Upper lobe of left lung (tissue), 6 donors: ENCODE data around the gene SLFN11. TPM values are rescaled to one million over a fixed set of nuclear protein-coding genes. Genes with fewer than 3 reads are reported as not detected.

ENCODE experiments used
- ATAC-seq, 2 donors: fragments of 200-7000 bp; cut with Tn5 transposase; one replicate each; pipeline ENCODE4 v1.9.1; 2022; ENCODE audit warnings: mild to moderate bottlenecking in 2 of 2, moderate library complexity in 2 of 2; ENCODE audit not compliant: low FRiP score in 2 of 2
- DNase-seq, 2 donors: peaks; one replicate each; pipeline ENCODE4 v3.0.0-alpha.2; 2019 to 2020
- H3K27ac ChIP-seq, 4 donors: fragments of 200-600 bp; sonication (generic); one replicate each; pipeline ENCODE4 v1.5.1; 2016 to 2019
- H3K27me3 ChIP-seq, 4 donors: fragments of 200-600 bp; sonication (generic); one replicate each; pipeline ENCODE4 v1.5.1; 2017 to 2019
- H3K36me3 ChIP-seq, 4 donors: fragments of 200-600 bp; sonication (generic); one replicate each; pipeline ENCODE4 v1.5.1; 2016 to 2019
- H3K4me1 ChIP-seq, 4 donors: fragments of 200-600 bp; sonication (generic); one replicate each; pipeline ENCODE4 v1.5.1; 2018 to 2019
- H3K4me3 ChIP-seq, 4 donors: fragments of 200-600 bp; sonication (generic); one replicate each; pipeline ENCODE4 v1.5.1; 2017 to 2019; ENCODE audit warnings: mild to moderate bottlenecking in 2 of 4, moderate library complexity in 1 of 4
- H3K9me3 ChIP-seq, 4 donors: fragments of 200-600 bp; sonication (generic); one replicate each; pipeline ENCODE4 v1.5.1; 2018 to 2019
- EP300 ChIP-seq, 4 donors: sonication (generic); formaldehyde crosslinking; IDR thresholded peaks; one replicate each; pipeline ENCODE4 v1.5.1; 2017; ENCODE audit warnings: antibody characterized with exemption in 4 of 4, control low read depth in 2 of 4
- POLR2A ChIP-seq, 4 donors: fragments of 450-650 bp; IDR thresholded peaks; one replicate each; pipeline ENCODE4 v1.5.1; 2016 to 2017; ENCODE audit warnings: antibody characterized with exemption in 4 of 4, mild to moderate bottlenecking in 2 of 4
- POLR2AphosphoS5 ChIP-seq, 2 donors: sonication (generic); formaldehyde crosslinking; IDR thresholded peaks; one replicate each; pipeline ENCODE4 v1.5.1; 2017; ENCODE audit warnings: antibody characterized with exemption in 2 of 2
- WGBS, 2 donors: methylation state at CpG; one replicate each; pipeline ENCODE4 v1.1.5; 2017 to 2018; 5-methylcytosine and 5-hydroxymethylcytosine counted together
- total RNA-seq, 6 donors: library from RNA; depleted of rRNA in 4 of 6; stranded (reverse); fragments of >200 nt in 4 of 6; gene quantifications; one replicate each; pipeline versions ENCODE4 v1.1.0 to v1.2.1, GENCODE V29; 2016 to 2021
- TF ChIP-seq, protein P1 (sequence below), 6 experiments: fragments of 450-650 bp in 4 of 6; fragments of 200-600 bp in 2 of 6; sonication (generic) in 2 of 6; IDR thresholded peaks; one replicate each; pipeline ENCODE4 v1.5.1; 2016 to 2019; ENCODE audit warnings: antibody characterized with exemption in 6 of 6
- donor health status: DM: no; HTN: no; CAD: no; lungs with moderate emphysema.
- donor health status: DM: no; HTN: yes; CAD: no; lungs with severe emphysema.

Gene SLFN11
- total RNA-seq, 6 donors from 2014 or later = 33.6 to 101 (median 57.0) TPM

DNA sequence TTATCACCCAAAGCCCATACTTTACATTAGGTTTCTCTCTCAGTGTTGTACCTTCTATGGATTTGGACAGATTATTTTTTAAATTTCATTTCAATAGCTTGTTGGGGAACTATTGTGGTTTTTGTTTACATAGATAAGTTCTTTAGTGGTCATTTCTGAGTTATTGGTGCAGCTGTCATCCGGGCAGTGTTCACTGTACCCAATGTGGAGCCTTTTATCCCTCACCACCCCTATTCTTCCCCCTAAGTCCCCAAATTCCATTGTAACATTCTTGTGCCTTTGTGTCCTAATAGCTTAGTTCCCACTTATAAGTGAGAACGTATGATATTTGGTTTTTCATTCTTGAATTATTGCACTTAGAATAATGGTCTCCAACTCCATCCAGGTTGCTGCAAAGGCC lies 57.5 kb downstream of the SLFN11 start:
- no peak overlapping the region for H3K4me3 ChIP-seq
- H3K4me1 ChIP-seq = peaks cover 24 to 31% (median 28%) of the 10 kb centered on the region in 4 donors
- ATAC-seq = no peak
- H3K9me3 ChIP-seq = no peaks in the 10 kb centered on the region
- TF ChIP-seq POLR2AphosphoS5 (IDR thresholded peaks at IDR 0.05) = no peak
- no peak for TF ChIP-seq EP300 (IDR thresholded peaks at IDR 0.05)
- TF ChIP-seq POLR2A (IDR thresholded peaks at IDR 0.05) = no peak
- TF ChIP-seq, protein P1, sequence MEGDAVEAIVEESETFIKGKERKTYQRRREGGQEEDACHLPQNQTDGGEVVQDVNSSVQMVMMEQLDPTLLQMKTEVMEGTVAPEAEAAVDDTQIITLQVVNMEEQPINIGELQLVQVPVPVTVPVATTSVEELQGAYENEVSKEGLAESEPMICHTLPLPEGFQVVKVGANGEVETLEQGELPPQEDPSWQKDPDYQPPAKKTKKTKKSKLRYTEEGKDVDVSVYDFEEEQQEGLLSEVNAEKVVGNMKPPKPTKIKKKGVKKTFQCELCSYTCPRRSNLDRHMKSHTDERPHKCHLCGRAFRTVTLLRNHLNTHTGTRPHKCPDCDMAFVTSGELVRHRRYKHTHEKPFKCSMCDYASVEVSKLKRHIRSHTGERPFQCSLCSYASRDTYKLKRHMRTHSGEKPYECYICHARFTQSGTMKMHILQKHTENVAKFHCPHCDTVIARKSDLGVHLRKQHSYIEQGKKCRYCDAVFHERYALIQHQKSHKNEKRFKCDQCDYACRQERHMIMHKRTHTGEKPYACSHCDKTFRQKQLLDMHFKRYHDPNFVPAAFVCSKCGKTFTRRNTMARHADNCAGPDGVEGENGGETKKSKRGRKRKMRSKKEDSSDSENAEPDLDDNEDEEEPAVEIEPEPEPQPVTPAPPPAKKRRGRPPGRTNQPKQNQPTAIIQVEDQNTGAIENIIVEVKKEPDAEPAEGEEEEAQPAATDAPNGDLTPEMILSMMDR (IDR thresholded peaks at IDR 0.05) = no peak
- H3K36me3 ChIP-seq = no peaks in the 10 kb centered on the region
- H3K27me3 ChIP-seq = no peaks in the 10 kb centered on the region
- no peak overlapping the region for H3K27ac ChIP-seq
- WGBS, 2 donors = 88 to 89% methylated on average over 2 of the region's 2 CpGs
- DNase-seq = no peak

GRCh38 chr17:35315283-35315682 lies 58.1 kb downstream of the SLFN11 start:
- H3K27ac ChIP-seq = peak overlapping the region in 3 of 4 donors; percentile 72 to 82 (median 74)
- ATAC-seq = peak in 1 of 2 donors; percentile 25

DNA sequence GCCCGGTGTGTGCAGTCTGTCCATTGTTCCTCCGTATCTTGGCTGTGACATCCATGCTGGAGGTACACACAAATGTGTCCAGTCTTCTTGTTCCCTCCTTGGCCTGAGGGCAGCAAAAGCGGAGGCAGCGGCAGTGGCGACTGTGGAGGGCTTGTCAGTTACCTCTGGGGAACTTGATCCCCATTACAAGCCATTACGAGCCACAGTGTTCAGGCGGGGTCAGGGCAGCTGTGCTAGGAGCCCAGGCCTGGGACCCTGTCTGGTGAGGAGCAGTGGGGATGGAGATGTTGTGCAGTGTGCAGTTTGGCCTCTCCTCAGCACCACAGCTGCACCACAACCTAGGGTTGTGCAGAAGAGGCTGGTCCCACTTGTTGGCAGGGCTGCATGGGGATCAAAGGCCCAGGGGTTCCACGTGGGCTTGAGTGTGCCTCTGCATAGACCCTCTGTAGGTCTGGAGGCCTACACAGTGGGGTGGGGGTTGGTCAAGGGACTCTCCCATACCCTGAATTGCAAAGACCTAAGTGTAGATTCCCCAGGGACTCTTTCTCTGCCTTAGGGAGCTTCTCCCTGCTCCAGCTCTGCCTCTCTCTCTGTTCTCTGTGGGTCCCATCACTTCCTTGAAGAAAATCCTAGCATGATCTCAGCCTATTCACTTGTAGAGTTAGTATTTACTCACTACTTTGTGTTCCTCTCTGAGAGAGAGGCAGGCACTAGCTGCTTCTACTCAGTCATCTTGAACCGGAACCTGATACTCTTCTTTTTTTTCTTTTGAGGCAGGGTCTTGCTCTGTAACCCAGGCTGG lies 58.8 kb downstream of the SLFN11 start:
- WGBS, 2 donors = 79 to 88% methylated on average over 3 to 9 of the region's 9 CpGs
- H3K36me3 ChIP-seq = no peaks in the 10 kb centered on the region
- H3K9me3 ChIP-seq = no peaks in the 10 kb centered on the region
- H3K27me3 ChIP-seq = no peaks in the 10 kb centered on the region
- ATAC-seq (no peak), DNase-seq (peak in 1 of 2 donors; percentile 46)
- peak overlapping the region; percentile 33 to 82 (median 73) for H3K27ac ChIP-seq
- H3K4me1 ChIP-seq = peaks cover 24 to 31% (median 28%) of the 10 kb centered on the region in 4 donors
- H3K4me3 ChIP-seq = peak overlapping the region in 1 of 4 donors; percentile 42
- TF ChIP-seq EP300 (IDR thresholded peaks at IDR 0.05) (no peak), POLR2A (IDR thresholded peaks at IDR 0.05) (no peak), POLR2AphosphoS5 (IDR thresholded peaks at IDR 0.05) (no peak)
- TF ChIP-seq, protein P1 (IDR thresholded peaks at IDR 0.05) = no peak

More at GRCh38 chr17:35315283-35315682, 58.1 kb downstream of the SLFN11 start:
- no peak for DNase-seq
- Histone ChIP-seq H3K36me3 (no peaks in the 10 kb centered on the region), H3K9me3 (no peaks in the 10 kb centered on the region), H3K27me3 (no peaks in the 10 kb centered on the region), H3K4me3 (no peak overlapping the region), H3K4me1 (peaks cover 24 to 31% (median 28%) of the 10 kb centered on the region in 4 donors)
- TF ChIP-seq EP300 (IDR thresholded peaks at IDR 0.05) (no peak), POLR2A (IDR thresholded peaks at IDR 0.05) (no peak), POLR2AphosphoS5 (IDR thresholded peaks at IDR 0.05) (no peak)
- TF ChIP-seq, protein P1 (IDR thresholded peaks at IDR 0.05) = no peak
- 38 to 49% methylated on average over 4 to 5 of the region's 5 CpGs for WGBS, 2 donors

GRCh38 chr17:35313875-35314409 lies 59.5 kb downstream of the SLFN11 start:
- Histone ChIP-seq H3K36me3 (no peaks in the 10 kb centered on the region), H3K4me1 (peaks cover 24 to 31% (median 28%) of the 10 kb centered on the region in 4 donors), H3K27me3 (no peaks in the 10 kb centered on the region), H3K4me3 (peak overlapping the region in 3 of 4 donors; percentile 25 to 45 (median 42)), H3K9me3 (no peaks in the 10 kb centered on the region), H3K27ac (peak overlapping the region; percentile 33 to 82 (median 73))
- TF ChIP-seq EP300 (IDR thresholded peaks at IDR 0.05) (no peak), POLR2A (IDR thresholded peaks at IDR 0.05) (no peak), POLR2AphosphoS5 (IDR thresholded peaks at IDR 0.05) (no peak)
- TF ChIP-seq, protein P1 (IDR thresholded peaks at IDR 0.05) = no peak
- DNase-seq (peak in 1 of 2 donors; percentile 65), ATAC-seq (peak; percentile 21 to 24)
- WGBS, 2 donors = 30 to 57% methylated on average over 8 to 19 of the region's 19 CpGs
